Transverse colon (tissue), 4 donors: ENCODE data around the gene FOXL3. TPM values are rescaled to one million over a fixed set of nuclear protein-coding genes. Genes with fewer than 3 reads are reported as not detected.
A peak's percentile ranks its signal among the peaks of the same experiment; 100 is the strongest.

Source experiments
- DNase-seq: peaks from one replicate; pipeline ENCODE4 v3.0.0-alpha.2; 2019
- H3K27ac ChIP-seq, 4 donors: fragments of 200-600 bp; sonication (generic); 2 replicates each; pipeline ENCODE4 v1.5.1; 2016 to 2018; ENCODE audit warnings: inconsistent platforms in 4 of 4
- H3K27me3 ChIP-seq: fragments of 200-600 bp; sonication (generic); 2 replicates; pipeline ENCODE4 v1.5.1; 2017; ENCODE audit warnings: inconsistent platforms
- H3K36me3 ChIP-seq, 4 donors: fragments of 200-600 bp; sonication (generic); 2 replicates each; pipeline ENCODE4 v1.5.1; 2017 to 2019; ENCODE audit warnings: inconsistent platforms in 4 of 4
- H3K4me1 ChIP-seq, 4 donors: fragments of 200-600 bp; sonication (generic); 2 replicates each; pipeline ENCODE4 v1.5.1; 2017 to 2020; ENCODE audit warnings: inconsistent platforms in 4 of 4
- H3K4me3 ChIP-seq, 4 donors: fragments of 200-600 bp; sonication (generic); 1 replicate in 1 of 4; 2 replicates in 3 of 4; pipeline versions ENCODE4 v1.5.1 to v1.6.1; 2017 to 2019; ENCODE audit warnings: inconsistent platforms in 4 of 4
- H3K9me3 ChIP-seq, 2 donors: fragments of 200-600 bp; sonication (generic); 2 replicates each; pipeline ENCODE4 v1.5.1; 2017 to 2019; ENCODE audit warnings: inconsistent platforms in 2 of 2
- CTCF ChIP-seq, 5 experiments: fragments of 200-600 bp in 3 of 5; fragments of 450-650 bp in 2 of 5; sonication (generic) in 3 of 5; IDR thresholded peaks; 1 replicate in 2 of 5; 2 replicates in 3 of 5; pipeline ENCODE4 v1.5.1; 2016 to 2017; ENCODE audit warnings: antibody characterized with exemption in 5 of 5, inconsistent platforms in 3 of 5, mild to moderate bottlenecking in 2 of 5, moderate library complexity in 1 of 5
- EP300 ChIP-seq: sonication (generic); formaldehyde crosslinking; IDR thresholded peaks from one replicate; pipeline ENCODE4 v1.6.1; 2017; ENCODE audit warnings: antibody characterized with exemption, low read depth
- POLR2A ChIP-seq: fragments of 450-650 bp; IDR thresholded peaks from one replicate; pipeline ENCODE4 v1.6.1; 2016; ENCODE audit warnings: antibody characterized with exemption, mild to moderate bottlenecking, moderate library complexity
- POLR2AphosphoS5 ChIP-seq, 3 donors: sonication (generic); formaldehyde crosslinking; IDR thresholded peaks; one replicate each; pipeline ENCODE4 v1.6.1; 2016; ENCODE audit warnings: antibody characterized with exemption in 3 of 3
- WGBS, 2 donors: methylation state at CpG; one replicate each; pipeline ENCODE4 v1.1.5; 2018; ENCODE audit warnings: low coverage in 1 of 2; 5-methylcytosine and 5-hydroxymethylcytosine counted together
- in situ Hi-C, 4 donors: fragments of 200-750 bp; cut with MboI; loops; one replicate each; pipeline versions ENCODE4 v1.15.0 to v1.15.1; 2017; ENCODE audit warnings: low sequenced_read_pairs in 3 of 4, low pct_ligation_motif_present in 1 of 4, low pct_unique_long_range_greater_than_20kb in 1 of 4
- intact Hi-C: fragments of 100-400 bp; cut with DNase I; formaldehyde crosslinking; loops from one replicate; pipeline ENCODE4 v1.15.1; 2023; ENCODE audit warnings: low total_unique reads
- total RNA-seq, 4 donors: library from RNA; depleted of rRNA; stranded (reverse); fragments of >200 nt; gene quantifications; one replicate each; pipeline ENCODE4 v1.1.0, GENCODE V29; 2016

FOXL3 gene
- total RNA-seq, 4 donors from 2014 or later: not detected

- Histone ChIP-seq H3K27ac (no peak overlapping the region), H3K27me3 (peaks cover 67% of the 10 kb centered on the region), H3K4me1 (peaks cover 0 to 25% (median 13%) of the 10 kb centered on the region in 4 donors), H3K36me3 (no peaks in the 10 kb centered on the region), H3K9me3 (no peaks in the 10 kb centered on the region), H3K4me3 (no peak overlapping the region)
- in situ Hi-C loops: no loop called here
- no peak for DNase-seq
- intact Hi-C loops: no loop called here
- WGBS, 2 donors: 88 to 92% methylated on average over 4 to 15 of the region's 15 CpGs
- TF ChIP-seq POLR2AphosphoS5 (IDR thresholded peaks at IDR 0.05) (no peak), CTCF (IDR thresholded peaks at IDR 0.05) (no peak), POLR2A (no peak), EP300 (no peak)
These were observed 2.9 kb downstream of the FOXL3 start for GRCh38 chr7:292826-293225.

GRCh38 chr7:293681-294439 is 3.9 kb downstream of the FOXL3 start:
- Histone ChIP-seq H3K9me3 (no peaks in the 10 kb centered on the region), H3K27me3 (peaks cover 59% of the 10 kb centered on the region), H3K4me3 (no peak overlapping the region), H3K4me1 (peaks cover 0 to 25% (median 13%) of the 10 kb centered on the region in 4 donors), H3K27ac (peak overlapping the region in 1 of 4 donors; percentile 23), H3K36me3 (no peaks in the 10 kb centered on the region)
- 55 to 80% methylated on average over 5 to 23 of the region's 23 CpGs for WGBS, 2 donors
- in situ Hi-C loops (no loop called here), intact Hi-C loops (no loop called here)
- peak; percentile 42 for DNase-seq
- TF ChIP-seq CTCF (IDR thresholded peaks at IDR 0.05): no peak
- TF ChIP-seq EP300: no peak
- TF ChIP-seq POLR2AphosphoS5 (IDR thresholded peaks at IDR 0.05): no peak
- no peak for TF ChIP-seq POLR2A

GRCh38 chr7:294440-295154 is 4.6 kb downstream of the FOXL3 start:
- peaks cover 0 to 24% (median 13%) of the 10 kb centered on the region in 4 donors for H3K4me1 ChIP-seq
- intact Hi-C loops: no loop called here
- peak overlapping the region in 1 of 4 donors; percentile 23 for H3K27ac ChIP-seq
- H3K4me3 ChIP-seq: no peak overlapping the region
- H3K9me3 ChIP-seq: no peaks in the 10 kb centered on the region
- in situ Hi-C loops: no loop called here
- H3K27me3 ChIP-seq: peaks cover 51% of the 10 kb centered on the region
- H3K36me3 ChIP-seq: no peaks in the 10 kb centered on the region
- DNase-seq: peak; percentile 51
- no peak for TF ChIP-seq CTCF (IDR thresholded peaks at IDR 0.05)
- TF ChIP-seq POLR2AphosphoS5 (IDR thresholded peaks at IDR 0.05): peak in 1 of 3 donors; percentile 19
- no peak for TF ChIP-seq EP300
- no peak for TF ChIP-seq POLR2A
- WGBS, 2 donors: 56 to 100% methylated on average over 2 to 25 of the region's 25 CpGs
